Activated CD4-positive, alpha-beta T cell treated with anti-CD3 and anti-CD28 coated beads, Interleukin-2, amount 10 ng/mL, durations not matched to agents 7 days and 5 days (primary cell): ENCODE data around the gene CCL2. TPM values are rescaled to one million over a fixed set of nuclear protein-coding genes. Genes with fewer than 3 reads are reported as not detected.

Source experiments
- CTCF ChIA-PET: fragments of 350-600 bp; sonication (Branson Sonifier 250); formaldehyde crosslinking; loops from one replicate; lab custom pipeline; 2021; ENCODE audit warnings: antibody characterized with exemption; lab: Charles Lee
- POLR2A ChIA-PET: fragments of 350-600 bp; sonication (Branson Sonifier 250); formaldehyde crosslinking; loops from one replicate; lab custom pipeline; 2021; ENCODE audit warnings: antibody characterized with exemption; lab: Charles Lee
- DNase-seq: peaks from one replicate; pipeline ENCODE4 v3.0.0-alpha.2; 2020
- H3K27ac Mint-ChIP-seq: one replicate; pipeline ENCODE4 v1.8.0; 2021; ENCODE audit warnings: mild to moderate bottlenecking, moderate library complexity, mixed read lengths
- H3K27me3 Mint-ChIP-seq: one replicate; pipeline ENCODE4 v1.8.0; 2021; ENCODE audit warnings: mixed read lengths
- H3K36me3 Mint-ChIP-seq: one replicate; pipeline ENCODE4 v1.8.0; 2021; ENCODE audit warnings: low read depth, mixed read lengths
- H3K4me1 Mint-ChIP-seq: one replicate; pipeline ENCODE4 v1.8.0; 2021; ENCODE audit warnings: mixed read lengths
- H3K4me3 Mint-ChIP-seq: one replicate; pipeline ENCODE4 v1.8.0; 2021; ENCODE audit warnings: mild to moderate bottlenecking, moderate library complexity, mixed read lengths
- H3K9me3 Mint-ChIP-seq: one replicate; pipeline ENCODE4 v1.8.0; 2021; ENCODE audit warnings: mixed read lengths
- total RNA-seq, 2 experiments: library from RNA; stranded (reverse); gene quantifications; one replicate each; pipeline ENCODE4 v1.2.3, GENCODE V29; 2021

Gene CCL2
- total RNA-seq, 2 experiments from 2014 or later, result not detected

DNA sequence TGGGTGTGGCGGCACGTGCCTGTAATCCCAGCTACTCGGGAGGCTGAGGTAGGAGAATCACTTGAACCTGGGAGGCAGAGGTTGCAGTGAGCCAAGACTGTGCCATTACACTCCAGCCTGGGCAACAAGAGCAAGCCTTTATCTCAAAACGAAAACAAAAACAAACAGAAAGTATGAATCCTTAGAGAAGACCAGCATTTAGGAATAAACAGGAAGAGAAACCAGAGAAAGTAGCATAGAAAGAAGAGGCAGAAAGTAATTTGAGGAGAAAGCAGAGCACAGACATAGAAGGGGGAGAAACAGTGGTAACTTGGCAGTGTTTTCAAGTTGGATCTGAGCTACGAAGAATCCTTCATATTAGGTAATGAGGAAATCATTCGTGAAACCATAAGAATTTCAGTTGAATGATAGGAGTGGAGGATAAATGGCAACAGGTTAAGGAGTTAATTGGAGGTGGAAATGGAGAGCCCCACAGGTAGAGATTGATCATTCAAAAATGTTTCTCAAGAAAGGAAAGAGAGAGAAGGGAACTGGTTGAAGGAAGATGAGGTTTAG lies 9.7 kb upstream of the CCL2 start:
- no peak for DNase-seq
- no peaks in the 10 kb centered on the region for H3K9me3 Mint-ChIP-seq
- H3K36me3 Mint-ChIP-seq, result no peaks in the 10 kb centered on the region
- ChIA-PET CTCF (no interaction called here), POLR2A (no interaction called here)
- peaks cover 6% of the 10 kb centered on the region for H3K27me3 Mint-ChIP-seq
- no peak overlapping the region for H3K4me3 Mint-ChIP-seq
- no peak overlapping the region for H3K27ac Mint-ChIP-seq
- H3K4me1 Mint-ChIP-seq, result no peaks in the 10 kb centered on the region

DNA sequence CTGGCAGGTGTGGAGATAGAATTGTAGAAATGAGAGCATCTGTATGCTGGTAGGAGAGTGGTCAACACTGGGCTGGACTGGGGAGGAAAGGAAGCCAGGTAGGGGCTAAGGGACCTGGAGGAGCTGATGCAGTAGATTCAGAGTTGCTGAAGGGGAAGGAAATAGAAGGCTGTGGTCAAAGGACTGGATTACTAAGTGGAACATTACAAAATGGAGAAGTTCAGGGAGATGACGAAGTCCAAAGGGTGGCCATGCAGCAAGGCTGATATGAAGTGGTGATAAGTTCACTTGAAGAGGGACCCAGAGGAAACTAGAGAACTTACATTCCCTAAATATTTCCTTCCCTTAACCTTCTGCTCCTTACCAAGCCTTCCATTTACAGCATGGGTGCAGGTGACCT lies 8.6 kb upstream of the CCL2 start:
- Mint-ChIP-seq H3K27ac (no peak overlapping the region), H3K36me3 (no peaks in the 10 kb centered on the region), H3K4me3 (no peak overlapping the region), H3K27me3 (peaks cover 4% of the 10 kb centered on the region), H3K9me3 (no peaks in the 10 kb centered on the region), H3K4me1 (no peaks in the 10 kb centered on the region)
- CTCF ChIA-PET, result no interaction called here
- POLR2A ChIA-PET, result no interaction called here
- DNase-seq, result no peak

DNA sequence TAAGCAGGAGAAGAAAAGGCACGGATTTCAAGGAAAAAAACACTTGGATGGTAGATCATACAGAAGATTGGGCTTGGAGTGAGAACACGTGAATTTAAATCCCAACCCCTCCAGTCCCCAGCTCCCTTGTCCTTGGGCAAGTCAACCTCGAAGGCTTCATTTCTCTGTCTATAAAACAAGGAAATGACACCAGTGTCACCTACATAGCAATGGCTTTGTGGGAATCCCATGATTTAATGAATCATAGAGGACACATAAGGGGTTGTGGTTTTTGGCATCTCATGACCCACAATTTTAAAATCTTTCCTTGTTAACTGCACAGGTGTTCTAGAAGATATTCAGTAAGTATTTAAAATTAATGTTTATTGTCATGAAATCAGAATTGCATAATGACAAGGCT lies 8.2 kb upstream of the CCL2 start:
- no peaks in the 10 kb centered on the region for H3K4me1 Mint-ChIP-seq
- H3K36me3 Mint-ChIP-seq, result no peaks in the 10 kb centered on the region
- no peak overlapping the region for H3K27ac Mint-ChIP-seq
- ChIA-PET CTCF (no interaction called here), POLR2A (no interaction called here)
- H3K9me3 Mint-ChIP-seq, result no peaks in the 10 kb centered on the region
- no peak overlapping the region for H3K4me3 Mint-ChIP-seq
- H3K27me3 Mint-ChIP-seq, result peaks cover 4% of the 10 kb centered on the region
- DNase-seq, result no peak

DNA sequence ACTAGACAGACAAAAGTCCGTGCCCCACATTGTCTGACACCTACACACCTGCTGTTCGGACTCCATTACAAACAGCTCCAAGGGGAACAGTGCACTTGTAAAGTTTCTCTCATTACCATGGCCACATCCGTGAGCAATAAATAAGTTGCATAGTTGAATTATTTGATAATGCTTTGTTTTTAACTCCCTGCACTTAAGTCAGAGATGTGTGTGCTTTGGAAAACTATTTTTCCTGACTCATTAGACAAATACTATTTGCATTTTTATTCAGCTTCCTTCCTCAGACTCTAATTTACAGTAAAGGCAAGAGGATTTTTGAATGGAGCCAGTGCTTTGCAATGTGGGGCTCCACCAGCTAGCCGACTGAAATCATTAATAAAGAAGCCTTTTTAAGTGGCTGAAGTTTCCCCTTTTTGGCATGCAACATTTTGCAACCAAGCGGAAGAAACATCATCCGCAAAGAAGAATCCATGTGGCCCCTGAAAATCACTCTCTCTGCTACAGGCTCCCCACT lies 6.5 kb upstream of the CCL2 start:
- peaks cover 10% of the 10 kb centered on the region for H3K27me3 Mint-ChIP-seq
- H3K27ac Mint-ChIP-seq, result no peak overlapping the region
- no peaks in the 10 kb centered on the region for H3K36me3 Mint-ChIP-seq
- H3K9me3 Mint-ChIP-seq, result no peaks in the 10 kb centered on the region
- DNase-seq, result no peak
- no peak overlapping the region for H3K4me3 Mint-ChIP-seq
- H3K4me1 Mint-ChIP-seq, result no peaks in the 10 kb centered on the region
- POLR2A ChIA-PET, result no interaction called here
- CTCF ChIA-PET, result no interaction called here

DNA sequence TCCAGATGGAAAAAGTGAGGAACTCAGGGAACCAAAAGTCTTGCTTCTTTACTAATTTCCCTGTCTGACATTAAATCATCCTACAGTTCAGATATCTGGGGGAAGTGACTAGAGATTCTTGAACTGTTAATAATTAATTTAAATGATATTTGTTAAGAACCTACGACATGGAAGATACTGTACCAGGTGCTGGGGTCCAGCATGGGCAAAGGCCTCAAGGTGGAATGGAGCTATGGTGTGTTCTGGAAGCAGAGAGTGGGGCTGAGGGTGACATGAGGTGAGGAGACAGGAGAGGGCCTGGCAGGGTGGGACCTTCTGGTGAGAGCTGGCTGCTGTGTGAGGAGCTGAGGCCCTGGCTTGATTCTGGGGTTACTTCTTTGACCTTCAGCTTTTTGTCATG lies 6.0 kb upstream of the CCL2 start:
- Mint-ChIP-seq H3K4me1 (no peaks in the 10 kb centered on the region), H3K27ac (no peak overlapping the region), H3K9me3 (no peaks in the 10 kb centered on the region), H3K36me3 (no peaks in the 10 kb centered on the region), H3K4me3 (no peak overlapping the region), H3K27me3 (peaks cover 11% of the 10 kb centered on the region)
- DNase-seq, result no peak
- ChIA-PET POLR2A (no interaction called here), CTCF (no interaction called here)

DNA sequence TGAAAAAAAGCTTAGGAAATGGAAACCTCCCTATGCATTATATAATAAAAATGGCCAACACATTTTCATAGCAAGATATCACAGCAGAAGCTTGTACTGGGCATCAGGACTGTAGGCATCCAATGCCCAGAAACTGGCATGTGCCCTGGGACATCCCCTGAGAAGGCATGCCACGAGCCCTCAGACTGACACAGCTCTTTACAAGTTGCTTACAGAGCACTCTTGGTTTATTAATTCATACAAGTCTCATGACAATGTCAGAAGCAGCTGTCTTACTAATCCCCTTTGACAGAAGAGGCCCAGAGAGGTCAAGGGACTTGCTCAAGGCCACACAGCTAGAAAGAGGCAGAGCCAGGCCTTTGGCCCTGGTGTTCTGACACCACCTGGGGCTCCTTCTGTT lies 5.6 kb upstream of the CCL2 start:
- POLR2A ChIA-PET, result no interaction called here
- Mint-ChIP-seq H3K4me1 (no peaks in the 10 kb centered on the region), H3K36me3 (no peaks in the 10 kb centered on the region), H3K27me3 (peaks cover 14% of the 10 kb centered on the region), H3K27ac (no peak overlapping the region), H3K4me3 (no peak overlapping the region), H3K9me3 (no peaks in the 10 kb centered on the region)
- DNase-seq, result no peak
- CTCF ChIA-PET, result no interaction called here

DNA sequence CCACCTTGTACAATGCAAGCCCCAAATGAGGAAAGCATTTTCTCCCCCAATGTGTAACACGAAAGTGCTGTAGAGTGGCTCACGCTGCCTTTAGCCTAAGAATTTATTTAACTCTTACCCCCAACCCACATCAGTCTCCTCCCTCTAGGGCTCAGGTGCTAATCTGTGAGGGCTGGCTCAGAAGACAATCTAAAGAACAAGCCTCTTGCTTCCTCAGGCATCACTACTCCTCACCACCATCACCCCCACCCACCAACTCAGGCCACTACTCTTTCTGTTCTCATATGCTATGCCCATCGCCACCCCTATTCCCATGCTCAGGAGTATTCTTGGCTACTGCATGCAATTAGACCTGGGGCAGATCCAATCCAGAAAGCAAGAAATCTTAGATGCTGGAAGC lies 3.9 kb upstream of the CCL2 start:
- Mint-ChIP-seq H3K36me3 (no peaks in the 10 kb centered on the region), H3K27me3 (peaks cover 25% of the 10 kb centered on the region), H3K4me3 (no peak overlapping the region), H3K4me1 (no peaks in the 10 kb centered on the region), H3K27ac (no peak overlapping the region), H3K9me3 (no peaks in the 10 kb centered on the region)
- DNase-seq, result no peak
- CTCF ChIA-PET, result no interaction called here
- POLR2A ChIA-PET, result no interaction called here

DNA sequence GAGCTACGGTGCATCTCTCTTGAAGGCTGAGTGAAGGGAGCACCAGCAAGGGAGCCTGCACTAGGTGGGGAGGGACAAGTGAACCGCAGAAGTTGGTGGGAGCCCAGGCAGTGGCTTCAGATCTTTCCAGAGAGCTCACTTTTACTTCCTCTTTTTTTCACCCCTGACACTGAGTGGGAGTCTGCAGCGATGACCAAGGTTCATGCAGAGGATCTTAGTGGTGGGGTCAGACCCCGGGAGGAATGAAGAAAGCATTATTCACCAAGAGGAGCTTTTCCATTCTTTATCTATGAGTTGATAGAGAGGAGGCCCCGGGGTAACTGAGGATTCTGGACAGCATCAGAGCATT lies 3.0 kb upstream of the CCL2 start:
- H3K9me3 Mint-ChIP-seq, result no peaks in the 10 kb centered on the region
- CTCF ChIA-PET, result no interaction called here
- no peak overlapping the region for H3K4me3 Mint-ChIP-seq
- POLR2A ChIA-PET, result no interaction called here
- H3K4me1 Mint-ChIP-seq, result no peaks in the 10 kb centered on the region
- no peak overlapping the region for H3K27ac Mint-ChIP-seq
- no peak for DNase-seq
- H3K27me3 Mint-ChIP-seq, result peaks cover 26% of the 10 kb centered on the region
- H3K36me3 Mint-ChIP-seq, result no peaks in the 10 kb centered on the region

GRCh38 chr17:34252444-34253138 lies 2.5 kb upstream of the CCL2 start:
- no peak for DNase-seq
- Mint-ChIP-seq H3K4me1 (no peaks in the 10 kb centered on the region), H3K9me3 (no peaks in the 10 kb centered on the region), H3K27me3 (peaks cover 31% of the 10 kb centered on the region), H3K27ac (no peak overlapping the region), H3K4me3 (no peak overlapping the region), H3K36me3 (no peaks in the 10 kb centered on the region)
- ChIA-PET CTCF (no interaction called here), POLR2A (no interaction called here)

DNA sequence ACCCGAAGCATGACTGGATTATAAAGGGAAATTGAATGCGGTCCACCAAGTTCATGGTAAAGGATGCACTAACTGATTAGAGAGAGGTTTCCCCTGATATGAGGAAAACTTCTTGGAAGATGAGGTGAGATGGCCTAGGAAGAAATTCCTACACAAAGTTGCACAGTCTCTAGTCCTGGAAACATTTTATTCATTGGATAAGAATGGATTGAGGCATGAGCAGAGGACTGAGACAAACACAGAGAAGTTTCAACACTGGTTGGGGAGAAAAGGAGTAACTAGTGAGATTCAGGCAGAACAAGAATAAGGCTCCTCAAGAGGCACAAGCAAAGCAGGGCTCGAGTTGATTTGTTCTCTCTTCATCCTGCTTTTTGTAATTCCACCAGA lies 2.0 kb upstream of the CCL2 start:
- no peak for DNase-seq
- H3K27ac Mint-ChIP-seq, result no peak overlapping the region
- ChIA-PET POLR2A (no interaction called here), CTCF (no interaction called here)
- no peaks in the 10 kb centered on the region for H3K36me3 Mint-ChIP-seq
- H3K4me3 Mint-ChIP-seq, result no peak overlapping the region
- peaks cover 35% of the 10 kb centered on the region for H3K27me3 Mint-ChIP-seq
- H3K4me1 Mint-ChIP-seq, result no peaks in the 10 kb centered on the region
- H3K9me3 Mint-ChIP-seq, result no peaks in the 10 kb centered on the region

DNA sequence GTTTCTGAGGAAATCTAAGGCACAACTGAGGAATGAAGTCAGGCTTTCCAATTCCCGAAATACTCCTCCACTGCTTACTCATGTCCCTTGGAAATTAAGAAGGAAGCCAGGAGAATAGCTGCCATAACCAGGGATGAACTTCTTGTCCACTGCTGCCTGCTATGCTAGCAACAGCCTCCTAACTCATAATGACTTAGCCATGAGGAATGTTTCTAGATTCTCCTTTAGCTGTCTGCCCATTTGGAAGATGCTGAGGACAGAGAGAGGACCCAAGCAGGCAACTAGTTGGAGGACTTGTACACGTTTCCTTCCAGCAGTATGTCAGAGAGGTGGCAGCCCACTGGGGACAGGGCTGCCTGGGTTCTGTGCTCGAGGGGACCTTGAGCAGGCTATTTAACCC lies 939 bp upstream of the CCL2 start:
- Mint-ChIP-seq H3K9me3 (no peaks in the 10 kb centered on the region), H3K27ac (no peak overlapping the region), H3K4me3 (no peak overlapping the region), H3K27me3 (peaks cover 35% of the 10 kb centered on the region), H3K4me1 (no peaks in the 10 kb centered on the region), H3K36me3 (no peaks in the 10 kb centered on the region)
- no peak for DNase-seq
- CTCF ChIA-PET, result no interaction called here
- POLR2A ChIA-PET, result no interaction called here

- DNase-seq, result no peak
- Mint-ChIP-seq H3K27me3 (peaks cover 37% of the 10 kb centered on the region), H3K4me1 (peaks cover 5% of the 10 kb centered on the region), H3K36me3 (no peaks in the 10 kb centered on the region), H3K27ac (no peak overlapping the region), H3K4me3 (no peak overlapping the region), H3K9me3 (no peaks in the 10 kb centered on the region)
- POLR2A ChIA-PET, result no interaction called here
- CTCF ChIA-PET, result no interaction called here
Observed at GRCh38 chr17:34255381-34255732, 272 bp downstream of the CCL2 start.

DNA sequence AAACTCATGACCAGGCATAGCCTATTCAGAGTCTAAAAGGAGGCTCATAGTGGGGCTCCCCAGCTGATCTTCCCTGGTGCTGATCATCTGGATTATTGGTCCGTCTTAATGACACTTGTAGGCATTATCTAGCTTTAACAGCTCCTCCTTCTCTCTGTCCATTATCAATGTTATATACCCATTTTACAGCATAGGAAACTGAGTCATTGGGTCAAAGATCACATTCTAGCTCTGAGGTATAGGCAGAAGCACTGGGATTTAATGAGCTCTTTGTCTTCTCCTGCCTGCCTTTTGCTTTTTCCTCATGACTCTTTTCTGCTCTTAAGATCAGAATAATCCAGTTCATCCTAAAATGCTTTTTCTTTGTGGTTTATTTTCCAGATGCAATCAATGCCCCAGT lies 756 bp downstream of the CCL2 start:
- POLR2A ChIA-PET, result no interaction called here
- Mint-ChIP-seq H3K36me3 (no peaks in the 10 kb centered on the region), H3K27me3 (peaks cover 37% of the 10 kb centered on the region), H3K27ac (no peak overlapping the region), H3K4me1 (peaks cover 5% of the 10 kb centered on the region), H3K9me3 (no peaks in the 10 kb centered on the region), H3K4me3 (no peak overlapping the region)
- no peak for DNase-seq
- CTCF ChIA-PET, result no interaction called here
